ENCODE measurements around the gene SMIM27. TPM values are rescaled to one million over a fixed set of nuclear protein-coding genes. Genes with fewer than 3 reads are reported as not detected.

SMIM27 gene
- total and polyA plus RNA-seq, 9 of the 15 experiments (the other 6 are each of a cell fraction or from before 2014, with no cell fraction given): 2.9 to 16.1 (median 7.9) TPM

- TF ChIP-seq ATF3 (IDR thresholded peaks at IDR 0.05): peak; percentile 50; the same call in 1 of the 2 replicates
- no peak for TF ChIP-seq ATF3 (CRISPR knock-in tag; conservative IDR thresholded peaks at IDR 0.05)
- no peak for TF ChIP-seq ZNF174 (CRISPR knock-in tag; IDR thresholded peaks at IDR 0.05)
- no peak for TF ChIP-seq ZKSCAN8 (CRISPR knock-in tag; IDR thresholded peaks at IDR 0.05)
- TF ChIP-seq KDM2B (CRISPR knock-in tag; IDR thresholded peaks at IDR 0.05): no peak
- no peak for TF ChIP-seq CC2D1A (IDR thresholded peaks at IDR 0.05)
- TF ChIP-seq ZHX1 (conservative IDR thresholded peaks at IDR 0.05; ENCODE audit: low read length): no peak
- TF ChIP-seq ZZZ3 (IDR thresholded peaks at IDR 0.05): no peak
- no peak for TF ChIP-seq HNRNPH1 (optimal IDR thresholded peaks at IDR 0.05; ENCODE audit: low read depth, low read length)
- no peak for TF ChIP-seq PPARD (CRISPR knock-in tag; IDR thresholded peaks at IDR 0.05)
- no peak for TF ChIP-seq RFX5 (IDR thresholded peaks at IDR 0.05; ENCODE audit: low read depth, low read length)
- TF ChIP-seq HDAC2 (IDR thresholded peaks at IDR 0.05): peak; percentile 21; the same call in 1 of the 2 replicates
- no peak for TF ChIP-seq ZNF445 (CRISPR knock-in tag; IDR thresholded peaks at IDR 0.05; ENCODE audit: low read depth)
- TF ChIP-seq MIER1 (IDR thresholded peaks at IDR 0.05; ENCODE audit: low read depth): no peak
- TF ChIP-seq SMAD4 (CRISPR knock-in tag; conservative IDR thresholded peaks at IDR 0.05): no peak
- no peak for TF ChIP-seq POU5F1 (IDR thresholded peaks at IDR 0.05; ENCODE audit: borderline replicate concordance, low read depth, low read length, partially characterized antibody)
- peak in 1 of 2 experiments; percentile 66; a peak in 1 of 4 replicates for TF ChIP-seq RCOR1 (IDR thresholded peaks at IDR 0.05; ENCODE audit: borderline replicate concordance in 1 of 2, low read depth in 2 of 2, low read length in 2 of 2)
- no peak for TF ChIP-seq MCM5 (IDR thresholded peaks at IDR 0.05; ENCODE audit: low read depth)
- TF ChIP-seq ZMIZ1 (IDR thresholded peaks at IDR 0.05; ENCODE audit: low read depth in 2 of 2, low read length in 2 of 2): no peak
- no peak for TF ChIP-seq PREB (CRISPR knock-in tag; IDR thresholded peaks at IDR 0.05)
- TF ChIP-seq EHMT2 (IDR thresholded peaks at IDR 0.05): no peak
- no peak for TF ChIP-seq TRIM28 (IDR thresholded peaks at IDR 0.05)
- 0 out of 4 replicates have a peak, but pooled peaks of 1 of the 2 experiments have one; percentile 25 for TF ChIP-seq TRIM24 (IDR thresholded peaks at IDR 0.05)
- peak; percentile 48; the same call in 1 of the 2 replicates for TF ChIP-seq STAT5A (IDR thresholded peaks at IDR 0.05; ENCODE audit: borderline replicate concordance, low read length)
Measured at GRCh38 chr9:32533336-32533735, 18.8 kb upstream of the SMIM27 start (continued).
